Measurements from ENCODE around the gene LTC4S.
"Not testable (repeated sequence)": the region's sequence is repeated elsewhere in the genome, so short reads cannot be mapped to it uniquely, and the experiment has no call there.

Gene LTC4S

GRCh38 chr5:179793468-179794139 is at the start of gene LTC4S:
Gene LTC4S, plus strand, starts transcription at chr5:179793986. Its CDS starts 95 bp downstream, at chr5:179794081.
- DNase-seq = no peak

GRCh38 chr5:179744106-179744505 is 49.7 kb upstream of the LTC4S start:
- DNase-seq = not testable (repeated sequence)

- no peak for DNase-seq
Measured at GRCh38 chr5:179746872-179747271, 46.9 kb upstream of the LTC4S start.

GRCh38 chr5:179747811-179748210 is 46.0 kb upstream of the LTC4S start:
- no peak for DNase-seq

- no peak for DNase-seq
Measured at GRCh38 chr5:179749857-179750508, 43.8 kb upstream of the LTC4S start.

GRCh38 chr5:179753971-179754370 is 39.8 kb upstream of the LTC4S start:
- DNase-seq = no peak

GRCh38 chr5:179755022-179755421 is 38.8 kb upstream of the LTC4S start:
- no peak for DNase-seq

GRCh38 chr5:179758955-179759354 is 34.8 kb upstream of the LTC4S start:
- no peak for DNase-seq

GRCh38 chr5:179759581-179760551 is 33.9 kb upstream of the LTC4S start:
- DNase-seq = no peak

GRCh38 chr5:179762079-179762780 is 31.6 kb upstream of the LTC4S start:
- no peak for DNase-seq

- no peak for DNase-seq
Measured at GRCh38 chr5:179762781-179763176, 31.0 kb upstream of the LTC4S start.

- DNase-seq = peak; percentile 19
Measured at GRCh38 chr5:179763215-179763945, 30.4 kb upstream of the LTC4S start.

- DNase-seq = no peak
Measured at GRCh38 chr5:179764056-179764455, 29.7 kb upstream of the LTC4S start.

- no peak for DNase-seq
Measured at GRCh38 chr5:179765400-179765799, 28.4 kb upstream of the LTC4S start.

GRCh38 chr5:179766021-179766725 is 27.6 kb upstream of the LTC4S start:
- DNase-seq = no peak

GRCh38 chr5:179766726-179767455 is 26.9 kb upstream of the LTC4S start:
- no peak for DNase-seq

- DNase-seq = no peak
Measured at GRCh38 chr5:179767496-179768100, 26.2 kb upstream of the LTC4S start.

GRCh38 chr5:179768326-179769085 is 25.3 kb upstream of the LTC4S start:
- no peak for DNase-seq

- DNase-seq = no peak
Measured at GRCh38 chr5:179769271-179769670, 24.5 kb upstream of the LTC4S start.

Data from activated CD4-positive, alpha-beta T cell treated with anti-CD3 and anti-CD28 coated beads for 1 hour (primary cell).